Cardiac fibroblast (primary cell): Measurements from ENCODE around the gene PPCDC.

ENCODE experiments used
- DNase-seq, 2 donors: peaks; one replicate each; pipeline versions ENCODE4 v3.0.0 to v3.0.0-alpha.2; 2010; ENCODE audit warnings: low read depth in 2 of 2
- H3K4me3 ChIP-seq, 2 donors: replicated peaks in 1 of 2; 1 replicate in 1 of 2; 2 replicates in 1 of 2; pipeline ENCODE4 v1.5.1; 2011; ENCODE audit warnings: low read depth in 2 of 2, low read length in 2 of 2, mild to moderate bottlenecking in 2 of 2, moderate library complexity in 1 of 2
- TF ChIP-seq, protein P1 (sequence below): IDR thresholded peaks from one replicate; pipeline ENCODE4 v1.5.1; 2011; ENCODE audit warnings: low read depth, mild to moderate bottlenecking, low read length, inconsistent platforms

PPCDC gene

DNA sequence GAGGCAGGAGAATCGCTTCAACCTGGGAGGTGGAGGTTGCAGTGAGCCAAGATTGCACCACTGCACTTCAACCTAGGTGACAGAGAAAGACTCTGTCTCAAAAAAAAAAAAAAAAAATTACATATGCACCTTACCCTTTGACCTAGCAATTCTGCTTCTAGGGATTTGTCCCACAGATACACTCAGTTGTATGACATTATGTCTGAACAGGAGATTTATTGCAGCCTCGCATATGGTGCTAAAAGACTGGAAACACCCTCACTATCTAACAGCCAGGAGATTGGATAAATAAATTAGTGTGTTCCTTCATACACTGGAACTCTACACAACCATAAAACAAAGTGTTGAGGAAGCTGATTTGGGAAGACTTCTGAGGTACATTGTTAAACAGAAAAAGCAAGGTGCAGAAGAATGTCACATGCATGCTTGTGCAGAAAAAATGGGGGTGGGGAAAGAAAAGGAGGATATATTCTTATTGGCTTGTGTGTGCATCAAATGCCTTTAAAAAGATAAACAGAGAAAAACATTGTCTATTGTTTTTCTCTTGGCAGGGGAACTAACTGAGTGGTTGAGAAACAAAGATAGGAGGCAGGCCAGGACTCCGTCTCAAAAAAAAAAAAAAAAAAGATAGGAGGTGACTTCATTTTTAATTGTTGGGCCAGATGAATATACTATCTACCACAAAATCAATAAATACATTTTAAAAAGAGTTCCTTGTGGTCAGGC, 30.9 kb downstream of the PPCDC start:
- peak in 1 of 2 donors; percentile 59 for DNase-seq

DNA sequence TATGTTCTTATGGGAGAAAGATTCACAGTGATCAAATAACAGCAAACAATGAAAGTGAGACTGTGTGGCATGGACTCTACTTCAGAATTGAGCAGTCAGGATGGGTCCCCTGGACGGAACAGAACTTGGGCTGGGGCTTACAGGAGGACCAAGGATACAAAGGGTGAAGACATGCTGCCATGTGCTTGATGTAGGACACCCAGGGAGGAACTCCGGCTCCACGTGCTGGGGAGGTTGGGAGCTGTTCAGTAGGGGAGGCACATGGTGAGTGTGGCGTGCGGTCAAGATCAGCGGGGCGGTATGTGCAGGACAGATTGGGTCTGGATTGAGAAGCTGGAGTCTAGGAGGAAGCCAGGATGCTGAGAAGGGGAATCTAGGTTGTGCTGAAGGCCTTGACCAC, 32.6 kb downstream of the PPCDC start:
- H3K4me3 ChIP-seq: no peak overlapping the region
- TF ChIP-seq, protein P1, sequence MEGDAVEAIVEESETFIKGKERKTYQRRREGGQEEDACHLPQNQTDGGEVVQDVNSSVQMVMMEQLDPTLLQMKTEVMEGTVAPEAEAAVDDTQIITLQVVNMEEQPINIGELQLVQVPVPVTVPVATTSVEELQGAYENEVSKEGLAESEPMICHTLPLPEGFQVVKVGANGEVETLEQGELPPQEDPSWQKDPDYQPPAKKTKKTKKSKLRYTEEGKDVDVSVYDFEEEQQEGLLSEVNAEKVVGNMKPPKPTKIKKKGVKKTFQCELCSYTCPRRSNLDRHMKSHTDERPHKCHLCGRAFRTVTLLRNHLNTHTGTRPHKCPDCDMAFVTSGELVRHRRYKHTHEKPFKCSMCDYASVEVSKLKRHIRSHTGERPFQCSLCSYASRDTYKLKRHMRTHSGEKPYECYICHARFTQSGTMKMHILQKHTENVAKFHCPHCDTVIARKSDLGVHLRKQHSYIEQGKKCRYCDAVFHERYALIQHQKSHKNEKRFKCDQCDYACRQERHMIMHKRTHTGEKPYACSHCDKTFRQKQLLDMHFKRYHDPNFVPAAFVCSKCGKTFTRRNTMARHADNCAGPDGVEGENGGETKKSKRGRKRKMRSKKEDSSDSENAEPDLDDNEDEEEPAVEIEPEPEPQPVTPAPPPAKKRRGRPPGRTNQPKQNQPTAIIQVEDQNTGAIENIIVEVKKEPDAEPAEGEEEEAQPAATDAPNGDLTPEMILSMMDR: no peak
- DNase-seq: no peak

More for the DNA sequence above, 30.9 kb downstream of the PPCDC start:
- no peak overlapping the region for H3K4me3 ChIP-seq
- TF ChIP-seq, protein P1: no peak

DNA sequence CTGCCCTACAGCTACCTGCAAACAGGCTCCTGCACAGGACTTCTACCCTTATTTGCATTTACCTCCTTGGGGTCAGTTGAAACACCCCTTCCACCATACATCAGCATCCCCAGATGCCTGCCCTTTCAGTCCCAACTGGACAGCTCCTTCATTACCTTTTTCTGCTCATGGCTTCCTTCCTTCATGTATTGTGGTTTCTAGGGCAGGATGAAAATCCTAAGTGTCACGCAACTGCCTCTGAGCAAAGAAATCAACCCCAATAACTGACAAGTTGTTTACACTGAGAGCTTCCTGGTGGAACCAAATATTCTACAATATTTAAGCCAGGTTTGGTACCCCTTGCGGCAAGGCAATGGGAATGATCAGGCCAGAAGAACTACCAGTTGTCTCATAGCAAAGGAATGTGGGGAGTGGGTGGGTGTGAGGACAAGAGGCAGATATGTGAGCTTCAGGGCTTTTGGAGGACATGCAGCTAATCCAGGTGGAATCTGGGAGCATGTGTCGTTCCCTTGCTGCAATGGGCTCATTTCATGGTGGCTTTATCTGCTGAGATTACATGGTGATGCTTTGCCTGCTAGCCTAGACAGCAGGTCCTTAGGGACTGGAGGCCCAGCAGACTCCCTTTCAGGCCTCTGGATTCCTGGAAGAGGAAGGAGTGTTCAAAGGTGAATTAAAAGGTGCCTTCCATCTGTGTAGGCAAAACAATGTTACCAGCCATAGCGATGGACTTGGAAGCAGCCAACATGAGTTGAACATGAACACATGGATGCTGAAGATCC, 34.9 kb downstream of the PPCDC start:
- DNase-seq: no peak
- no peak overlapping the region for H3K4me3 ChIP-seq
- TF ChIP-seq, protein P1: no peak

DNA sequence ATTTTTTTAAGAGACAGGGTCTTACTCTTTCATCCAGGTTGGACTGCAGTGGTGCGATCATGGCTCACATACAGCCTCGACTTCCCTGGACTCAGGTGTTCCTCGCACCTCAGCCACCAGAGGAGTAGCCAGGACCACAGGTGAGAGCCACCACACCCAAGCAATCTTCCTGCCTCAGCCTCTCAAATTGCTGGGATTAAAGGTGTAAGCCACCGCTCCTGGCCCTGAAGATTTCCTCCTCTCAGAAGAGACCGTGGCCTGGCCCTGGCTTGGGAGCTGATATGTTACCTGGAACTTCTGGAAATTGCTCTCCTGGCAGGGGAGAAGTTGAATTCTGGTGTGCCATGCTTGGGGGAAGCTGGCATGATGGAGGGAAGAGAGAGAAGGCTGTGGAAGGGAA, 36.2 kb downstream of the PPCDC start:
- DNase-seq: no peak
- TF ChIP-seq, protein P1: no peak
- H3K4me3 ChIP-seq: no peak overlapping the region

DNA sequence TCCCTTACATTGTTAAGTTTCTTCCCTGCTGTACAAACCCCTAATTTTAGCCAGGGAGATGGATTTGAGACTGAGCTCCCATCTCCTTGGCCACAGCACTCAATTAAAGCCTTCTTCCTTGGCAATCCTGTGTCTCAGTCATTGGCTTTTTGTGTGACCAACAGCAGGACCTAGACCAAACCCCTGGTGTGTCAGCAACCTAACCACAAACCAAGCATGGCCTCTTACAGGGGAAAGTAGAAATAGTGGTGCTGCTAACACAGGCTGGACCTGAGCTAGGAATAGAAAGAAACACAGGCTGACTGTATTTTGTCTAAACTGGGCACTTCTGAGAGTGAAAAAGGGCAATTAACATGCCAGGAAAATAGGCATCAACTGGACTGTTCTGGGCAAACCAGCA, 37.9 kb downstream of the PPCDC start:
- DNase-seq: peak in 1 of 2 donors; percentile 47
- TF ChIP-seq, protein P1: no peak
- H3K4me3 ChIP-seq: no peak overlapping the region

DNA sequence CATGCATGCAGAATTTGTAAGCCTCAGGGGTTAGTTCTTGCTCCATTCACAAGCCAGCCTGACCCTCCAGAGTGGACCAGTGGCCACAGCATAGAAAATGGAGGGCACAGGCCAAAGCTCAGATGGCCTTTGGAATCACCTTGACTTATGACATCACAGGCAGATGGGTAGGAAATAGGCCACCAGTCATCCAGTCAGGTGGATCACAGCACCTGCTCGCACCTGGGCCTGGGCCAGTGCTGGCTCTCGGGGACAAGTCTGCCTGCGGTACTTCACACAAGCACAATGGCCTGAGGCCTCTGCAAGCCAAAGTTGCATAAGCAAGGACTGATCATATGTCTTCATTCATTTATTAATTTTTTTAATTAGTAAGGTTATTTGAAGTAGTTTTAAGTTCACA, 39.3 kb downstream of the PPCDC start:
- TF ChIP-seq, protein P1: no peak
- DNase-seq: no peak
- H3K4me3 ChIP-seq: no peak overlapping the region
